Adrenal gland (tissue), 12 donors: ENCODE results near the gene TXNDC11. TPM values are rescaled to one million over a fixed set of nuclear protein-coding genes. Genes with fewer than 3 reads are reported as not detected.
A peak's percentile ranks its signal among the peaks of the same experiment; 100 is the strongest.

Experiments
- DNase-seq, 7 donors: peaks; one replicate each; pipeline ENCODE4 v3.0.0-alpha.2; 2019 to 2020
- H3K27ac ChIP-seq, 5 donors: fragments of 200-600 bp; sonication (generic) in 4 of 5; 1 replicate in 3 of 5; 2 replicates in 2 of 5; pipeline versions ENCODE4 v1.5.1 to v1.8.0; 2016 to 2020; ENCODE audit warnings: mild to moderate bottlenecking in 1 of 5
- H3K27me3 ChIP-seq: fragments of 200-600 bp; 2 replicates; pipeline ENCODE4 v1.8.0; 2021
- H3K36me3 ChIP-seq, 2 donors: fragments of 200-600 bp; replicated peaks in 1 of 2; 1 replicate in 1 of 2; 2 replicates in 1 of 2; pipeline versions ENCODE4 v1.5.1 to v1.8.0; 2018 to 2022
- H3K4me1 ChIP-seq, 2 donors: fragments of 200-600 bp; replicated peaks in 1 of 2; 1 replicate in 1 of 2; 2 replicates in 1 of 2; pipeline versions ENCODE4 v1.5.1 to v1.8.0; 2018 to 2021
- H3K4me3 ChIP-seq, 4 donors: fragments of 200-600 bp; sonication (generic) in 3 of 4; one replicate each; pipeline ENCODE4 v1.5.1; 2016 to 2018
- H3K9me3 ChIP-seq, 3 donors: fragments of 200-600 bp; sonication (generic) in 1 of 3; replicated peaks in 1 of 3; 1 replicate in 2 of 3; 2 replicates in 1 of 3; pipeline versions ENCODE4 v1.5.1 to v1.8.0; 2016 to 2021
- POLR2A ChIP-seq, 2 donors: fragments of 450-650 bp; IDR thresholded peaks; one replicate each; pipeline ENCODE4 v1.6.1; 2017; ENCODE audit warnings: antibody characterized with exemption in 2 of 2, mild to moderate bottlenecking in 2 of 2, moderate library complexity in 1 of 2
- WGBS, 4 donors: extraction: QIAGEN DNeasy Blood & Tissue Kit in 2 of 4; methylation state at CpG; one replicate each; pipeline versions ENCODE4 v1.1.5 to v1.1.7; 2013 to 2017; 5-methylcytosine and 5-hydroxymethylcytosine counted together
- intact Hi-C, 2 donors: fragments of 100-400 bp; cut with DNase I; formaldehyde crosslinking; loops; one replicate each; pipeline versions ENCODE4 v1.14.1 to v1.15.0; 2022 to 2023
- polyA plus RNA-seq, 3 donors: library from polyadenylated mRNA; stranded (reverse); fragments of 200-250 nt in 2 of 3; fragments of 350-450 nt in 1 of 3; fragmentation: Illumina TruSeq in 1 of 3; extraction: RNeasy Lipid Tissue Mini Kit (QIAGEN cat#74804) in 1 of 3; gene quantifications; one replicate each; pipeline ENCODE4 v1.2.3, GENCODE V29; 2013 to 2014
- total RNA-seq, 9 donors: library from RNA; depleted of rRNA in 4 of 9; stranded (reverse); fragments of >200 nt in 4 of 9; fragments of 120-200 nt in 1 of 9; fragmentation: NEBNext Ultra II Directional in 1 of 9; extraction: Animal tissue kit (Norgen Biotek cat#: 25700) in 1 of 9; gene quantifications; one replicate each; pipeline versions ENCODE4 v1.1.0 to v1.2.4, GENCODE V29; 2013 to 2023
- TF ChIP-seq, protein P1 (sequence below), 6 experiments: fragments of 450-650 bp in 4 of 6; fragments of 200-600 bp in 2 of 6; sonication (generic) in 1 of 6; IDR thresholded peaks; 1 replicate in 5 of 6; 2 replicates in 1 of 6; pipeline versions ENCODE4 v1.5.1 to v1.8.0; 2016 to 2021; ENCODE audit warnings: antibody characterized with exemption in 6 of 6, mild to moderate bottlenecking in 2 of 6, moderate library complexity in 1 of 6
- donor health status: healthy with polysubstance abuse.
- donor health status: Bipolar disorder and iron deficiency.
- donor health status: DM: yes; HTN: yes; CAD: no.
- donor health status: DM: no; HTN: no; CAD: no.
- donor health status: DM: no; HTN: no; CAD: no.
- donor health status: DM: yes; HTN: yes; CAD: no.

TXNDC11 gene
- total and polyA plus RNA-seq, 12 donors, result 33.5 to 78.1 (median 50.4) TPM

DNA sequence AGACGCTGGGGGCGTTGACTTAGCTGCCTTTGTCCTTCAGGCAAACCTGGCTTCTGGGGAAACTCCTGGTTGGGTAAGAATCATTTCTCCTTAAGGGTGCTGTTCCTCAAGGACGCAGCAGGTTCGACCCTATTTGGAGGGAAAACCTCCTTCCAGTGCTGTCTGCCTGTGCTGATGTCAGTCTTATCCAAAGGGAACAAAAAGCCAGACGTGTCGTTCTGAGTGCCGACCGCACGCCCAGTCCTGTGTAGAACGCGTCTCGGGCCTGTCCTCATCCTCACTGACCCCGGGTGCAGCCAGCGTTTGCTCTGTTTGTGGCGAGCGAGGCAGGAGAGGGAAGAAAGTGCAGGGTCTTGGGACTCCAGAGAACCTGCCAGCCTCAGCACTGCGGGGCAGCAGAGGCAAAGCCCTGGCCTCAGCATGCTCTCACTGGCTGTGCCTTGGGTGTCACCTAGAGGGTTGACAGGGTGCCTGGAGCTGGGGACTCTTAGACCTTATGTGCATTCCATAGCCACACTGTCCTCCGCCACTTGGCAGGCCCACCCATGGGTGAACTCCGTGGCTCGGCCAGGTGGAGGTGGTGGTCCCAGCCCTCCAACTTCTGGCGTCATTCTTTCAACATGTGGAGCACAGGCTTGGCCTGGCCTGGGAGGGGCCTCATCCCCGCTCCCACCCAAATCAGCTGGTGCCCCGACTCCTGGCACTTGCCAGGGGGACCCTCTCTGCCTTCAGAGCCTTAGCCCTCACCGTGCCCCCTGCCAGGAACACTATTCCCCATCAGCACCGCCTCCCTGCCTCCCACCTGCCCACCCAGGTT lies 68.4 kb downstream of the TXNDC11 start:
- DNase-seq, result peak in 1 of 7 donors; percentile 17
- H3K27ac ChIP-seq, result peak overlapping the region in 3 of 5 donors; percentile 33 to 78 (median 35)
- H3K9me3 ChIP-seq, result no peaks in the 10 kb centered on the region

DNA sequence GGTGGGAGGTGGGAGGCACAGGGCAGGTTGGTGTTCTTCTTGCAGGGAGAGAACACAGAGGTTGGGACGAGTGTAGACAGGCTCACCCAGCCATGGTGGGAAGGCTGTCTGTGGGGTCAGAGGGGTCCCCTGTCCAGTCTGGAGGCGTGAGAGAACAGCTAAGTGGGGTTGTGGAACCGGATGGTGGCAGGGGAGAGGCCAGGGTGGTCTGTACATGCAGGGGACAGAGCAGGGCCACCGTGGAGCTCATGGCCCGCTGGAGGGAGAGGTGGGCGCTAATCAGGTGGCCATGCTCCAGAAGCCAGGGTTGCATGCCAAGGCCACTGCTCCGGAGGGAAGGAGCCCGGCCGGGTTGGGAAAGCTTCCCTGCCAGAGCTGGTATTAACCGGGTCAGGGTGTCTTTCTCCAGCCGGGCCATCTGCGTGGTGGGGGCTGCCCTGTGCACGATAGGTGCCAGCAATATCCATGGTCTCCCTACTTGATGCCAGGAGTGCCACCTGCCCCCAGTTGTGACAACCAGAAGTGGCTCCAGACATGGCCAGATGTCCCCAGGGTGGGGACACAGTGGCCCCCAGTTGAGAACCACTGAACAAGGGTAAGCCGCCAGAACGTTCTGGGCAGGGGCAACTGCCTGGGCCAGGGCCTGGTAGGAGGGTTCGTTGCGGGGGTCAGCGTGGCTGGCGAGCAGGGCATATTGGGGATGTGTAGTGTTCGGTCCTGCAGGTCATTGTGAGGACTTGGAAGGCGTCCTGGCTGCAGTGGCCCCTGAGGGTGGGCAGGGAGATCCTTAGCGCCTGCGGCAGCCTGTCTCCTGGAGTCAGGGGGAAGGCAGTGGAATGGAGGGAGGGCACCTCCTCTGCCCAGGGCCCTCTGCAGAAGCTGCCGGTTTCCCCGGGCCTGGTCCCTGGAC lies 69.3 kb downstream of the TXNDC11 start:
- peak in 6 of 7 donors; percentile 55 to 74 (median 70) for DNase-seq
- peaks cover 45 to 72% of the 10 kb centered on the region in 2 donors for H3K4me1 ChIP-seq
- WGBS, 4 donors, result 52 to 67% (median 57%) methylated on average over 15 to 25 of the region's 25 CpGs

More for the DNA sequence above, 68.4 kb downstream of the TXNDC11 start:
- Histone ChIP-seq H3K4me3 (no peak overlapping the region), H3K27me3 (no peaks in the 10 kb centered on the region), H3K4me1 (peaks cover 48 to 76% of the 10 kb centered on the region in 2 donors), H3K36me3 (peaks cover 0 to 34% of the 10 kb centered on the region in 2 donors)
- WGBS, 4 donors, result 78 to 88% (median 83%) methylated on average over 19 to 25 of the region's 25 CpGs
- intact Hi-C loops, result no loop called here
- no peak for TF ChIP-seq POLR2A (IDR thresholded peaks at IDR 0.05)
- TF ChIP-seq, protein P1, sequence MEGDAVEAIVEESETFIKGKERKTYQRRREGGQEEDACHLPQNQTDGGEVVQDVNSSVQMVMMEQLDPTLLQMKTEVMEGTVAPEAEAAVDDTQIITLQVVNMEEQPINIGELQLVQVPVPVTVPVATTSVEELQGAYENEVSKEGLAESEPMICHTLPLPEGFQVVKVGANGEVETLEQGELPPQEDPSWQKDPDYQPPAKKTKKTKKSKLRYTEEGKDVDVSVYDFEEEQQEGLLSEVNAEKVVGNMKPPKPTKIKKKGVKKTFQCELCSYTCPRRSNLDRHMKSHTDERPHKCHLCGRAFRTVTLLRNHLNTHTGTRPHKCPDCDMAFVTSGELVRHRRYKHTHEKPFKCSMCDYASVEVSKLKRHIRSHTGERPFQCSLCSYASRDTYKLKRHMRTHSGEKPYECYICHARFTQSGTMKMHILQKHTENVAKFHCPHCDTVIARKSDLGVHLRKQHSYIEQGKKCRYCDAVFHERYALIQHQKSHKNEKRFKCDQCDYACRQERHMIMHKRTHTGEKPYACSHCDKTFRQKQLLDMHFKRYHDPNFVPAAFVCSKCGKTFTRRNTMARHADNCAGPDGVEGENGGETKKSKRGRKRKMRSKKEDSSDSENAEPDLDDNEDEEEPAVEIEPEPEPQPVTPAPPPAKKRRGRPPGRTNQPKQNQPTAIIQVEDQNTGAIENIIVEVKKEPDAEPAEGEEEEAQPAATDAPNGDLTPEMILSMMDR (IDR thresholded peaks at IDR 0.05), result no peak

DNA sequence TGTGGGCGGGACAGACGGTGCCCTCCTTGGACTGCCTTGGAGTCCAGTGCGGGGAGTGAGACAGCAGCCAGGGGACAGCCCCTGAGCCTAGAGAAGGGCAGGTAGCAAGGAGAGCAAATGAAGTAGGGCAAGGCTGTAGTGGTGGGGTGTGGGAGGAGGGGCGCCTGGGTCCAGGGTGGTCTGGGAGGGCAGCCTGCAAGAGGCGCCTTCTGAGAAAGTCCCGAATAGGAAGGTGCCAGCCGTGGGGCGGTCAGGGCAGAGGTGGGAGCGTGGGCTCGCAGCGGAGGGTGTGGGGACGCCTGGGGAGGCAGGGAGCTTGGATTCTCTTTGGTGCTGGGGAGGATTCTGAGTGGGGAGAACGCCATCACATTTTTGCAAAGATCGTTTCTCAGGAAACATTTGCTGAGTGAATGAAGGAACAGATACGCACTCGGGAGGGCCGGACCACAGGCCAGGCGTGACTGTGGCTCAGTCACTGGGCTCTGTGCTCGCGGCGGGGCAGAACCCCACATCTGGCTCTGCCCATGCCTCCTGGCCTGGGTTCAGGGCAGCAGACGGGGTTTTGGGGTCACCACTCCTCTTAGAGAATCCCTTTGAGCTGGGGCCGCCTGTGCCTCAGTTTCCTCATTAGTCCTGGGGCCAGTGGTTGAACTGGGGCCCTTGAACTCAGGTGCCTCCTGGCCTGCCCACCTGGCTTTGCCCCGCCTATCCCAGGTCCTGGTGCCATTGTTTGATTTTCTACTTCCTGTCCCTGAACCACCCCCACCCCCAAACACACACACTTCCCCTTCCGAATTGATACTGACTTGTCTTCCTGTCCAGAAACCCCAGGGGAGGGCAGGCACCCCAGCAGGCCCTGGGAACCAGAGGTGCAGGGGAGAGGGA lies 70.2 kb downstream of the TXNDC11 start:
- no peak overlapping the region for H3K4me3 ChIP-seq
- peak overlapping the region in 3 of 5 donors; percentile 33 to 78 (median 33) for H3K27ac ChIP-seq
- no peak for TF ChIP-seq POLR2A (IDR thresholded peaks at IDR 0.05)
- TF ChIP-seq, protein P1 (IDR thresholded peaks at IDR 0.05), result no peak
- peaks cover 0 to 19% of the 10 kb centered on the region in 2 donors for H3K36me3 ChIP-seq
- DNase-seq, result peak in 1 of 7 donors; percentile 27
- no peaks in the 10 kb centered on the region for H3K27me3 ChIP-seq
- 82 to 87% (median 83%) methylated on average over 11 to 25 of the region's 25 CpGs for WGBS, 4 donors
- peaks cover 37 to 68% of the 10 kb centered on the region in 2 donors for H3K4me1 ChIP-seq
- no peaks in the 10 kb centered on the region for H3K9me3 ChIP-seq
- intact Hi-C loops, result no loop called here

More for the DNA sequence above, 69.3 kb downstream of the TXNDC11 start:
- Histone ChIP-seq H3K27me3 (no peaks in the 10 kb centered on the region), H3K9me3 (no peaks in the 10 kb centered on the region), H3K4me3 (no peak overlapping the region), H3K36me3 (peaks cover 0 to 28% of the 10 kb centered on the region in 2 donors), H3K27ac (peak overlapping the region in 3 of 5 donors; percentile 33 to 78 (median 35))
- intact Hi-C loops, result no loop called here
- no peak for TF ChIP-seq POLR2A (IDR thresholded peaks at IDR 0.05)
- TF ChIP-seq, protein P1 (IDR thresholded peaks at IDR 0.05), result no peak
